GM12892 (cell line): ENCODE measurements around the gene SHH.

Experiments used
- DNase-seq: peaks from one replicate; pipeline ENCODE4 v3.0.0; 2011; ENCODE audit not compliant: insufficient read length
- FAIRE-seq: peaks from 2 replicates; lab custom pipeline; 2011; peaks lifted over from hg19 to GRCh38; lab: Jason Lieb, UNC
- POLR2A ChIP-seq: IDR thresholded peaks from 2 replicates; pipeline ENCODE4 v1.6.1; 2011; ENCODE audit warnings: low read depth, low read length, control low read depth
- POLR2AphosphoS5 ChIP-seq: IDR thresholded peaks from 2 replicates; pipeline ENCODE4 v1.6.1; 2011; ENCODE audit warnings: low read depth, low read length, control low read depth
- TAF1 ChIP-seq: IDR thresholded peaks from 2 replicates; pipeline ENCODE4 v1.6.1; 2011; ENCODE audit warnings: low read depth, mild to moderate bottlenecking, control low read depth, low read length, borderline replicate concordance

SHH gene

GRCh38 chr7:155799514-155799913 lies 12.7 kb downstream of the SHH start:
- no peak for TF ChIP-seq TAF1
- no peak for FAIRE-seq
- DNase-seq, result no peak

GRCh38 chr7:155798673-155799439 lies 13.4 kb downstream of the SHH start:
- no peak for DNase-seq
- FAIRE-seq, result no peak
- TF ChIP-seq POLR2AphosphoS5, result no peak

GRCh38 chr7:155797262-155798250 lies 14.7 kb downstream of the SHH start:
- FAIRE-seq, result no peak
- no peak for DNase-seq
- TF ChIP-seq POLR2A (no peak), TAF1 (no peak), POLR2AphosphoS5 (no peak)

GRCh38 chr7:155796381-155797261 lies 15.6 kb downstream of the SHH start:
- DNase-seq (peak; percentile 92), FAIRE-seq (no peak)
- TF ChIP-seq TAF1 (no peak), POLR2A (no peak), POLR2AphosphoS5 (no peak)

- no peak for DNase-seq
- FAIRE-seq, result no peak
- TF ChIP-seq POLR2A (no peak), POLR2AphosphoS5 (no peak), TAF1 (no peak)
Measured at GRCh38 chr7:155795951-155796350, 16.3 kb downstream of the SHH start.

- DNase-seq (no peak), FAIRE-seq (no peak)
- no peak for TF ChIP-seq POLR2AphosphoS5
- no peak for TF ChIP-seq POLR2A
Measured at GRCh38 chr7:155795401-155795800, 16.9 kb downstream of the SHH start.

GRCh38 chr7:155794196-155794595 lies 18.1 kb downstream of the SHH start:
- DNase-seq (no peak), FAIRE-seq (no peak)
- TF ChIP-seq TAF1 (no peak), POLR2AphosphoS5 (no peak)

GRCh38 chr7:155793720-155794119 lies 18.5 kb downstream of the SHH start:
- no peak for TF ChIP-seq TAF1
- FAIRE-seq (no peak), DNase-seq (no peak)

GRCh38 chr7:155792999-155793560 lies 19.2 kb downstream of the SHH start:
- DNase-seq, result no peak

GRCh38 chr7:155792315-155792960 lies 19.8 kb downstream of the SHH start:
- TF ChIP-seq TAF1 (no peak), POLR2A (no peak), POLR2AphosphoS5 (no peak)
- DNase-seq, result no peak
- no peak for FAIRE-seq

More at GRCh38 chr7:155792999-155793560, 19.2 kb downstream of the SHH start:
- FAIRE-seq, result no peak
- TF ChIP-seq TAF1, result no peak
- TF ChIP-seq POLR2A, result no peak
- no peak for TF ChIP-seq POLR2AphosphoS5
